Ectodermal cell (in vitro differentiated cells): ENCODE data around the gene LRRC8B.
A peak's percentile ranks its signal among the peaks of the same experiment; 100 is the strongest.

Experiments used
- H3K27ac ChIP-seq: 2 replicates; pipeline ENCODE4 v1.7.0; 2013; ENCODE audit warnings: mild to moderate bottlenecking, low read depth, low read length; ENCODE audit not compliant: insufficient read depth, poor library complexity, severe bottlenecking
- H3K27me3 ChIP-seq: 2 replicates; pipeline ENCODE4 v1.7.0; 2013; ENCODE audit warnings: mild to moderate bottlenecking, low read length; ENCODE audit not compliant: insufficient read depth, control insufficient read depth, poor library complexity, severe bottlenecking
- H3K36me3 ChIP-seq: one replicate; pipeline ENCODE4 v1.7.0; 2013; ENCODE audit warnings: low read length; ENCODE audit not compliant: control insufficient read depth, insufficient read depth
- H3K4me1 ChIP-seq: one replicate; pipeline ENCODE4 v1.7.0; 2013; ENCODE audit warnings: low read length; ENCODE audit not compliant: control insufficient read depth, insufficient read depth
- H3K4me3 ChIP-seq: 2 replicates; pipeline ENCODE4 v1.7.0; 2013; ENCODE audit warnings: low read depth, low read length, control low read depth; ENCODE audit not compliant: insufficient read depth
- H3K9me3 ChIP-seq: 2 replicates; pipeline ENCODE4 v1.7.0; 2013; ENCODE audit warnings: mild to moderate bottlenecking, low read length, moderate library complexity; ENCODE audit not compliant: control insufficient read depth
- WGBS, 2 experiments: methylation state at CpG; one replicate each; pipeline ENCODE4 v1.1.7; 2013; ENCODE audit warnings: missing lambda C conversion rate in 2 of 2; 5-methylcytosine and 5-hydroxymethylcytosine counted together

The LRRC8B gene

GRCh38 chr1:89563957-89564604, 39.5 kb downstream of the LRRC8B start:
- 82 to 93% methylated on average over 2 to 3 of the region's 3 CpGs for WGBS, 2 experiments
- peaks cover 20% of the 10 kb centered on the region for H3K4me1 ChIP-seq
- no peaks in the 10 kb centered on the region for H3K36me3 ChIP-seq

GRCh38 chr1:89565521-89565920, 40.9 kb downstream of the LRRC8B start:
- Histone ChIP-seq H3K27ac (no peak overlapping the region), H3K9me3 (no peaks in the 10 kb centered on the region), H3K27me3 (no peaks in the 10 kb centered on the region), H3K4me3 (no peak overlapping the region), H3K4me1 (peaks cover 20% of the 10 kb centered on the region), H3K36me3 (peaks cover 7% of the 10 kb centered on the region)
- WGBS, 2 experiments = 87 to 92% methylated on average over 6 of the region's 6 CpGs

More at GRCh38 chr1:89563957-89564604, 39.5 kb downstream of the LRRC8B start:
- Histone ChIP-seq H3K27ac (no peak overlapping the region), H3K4me3 (no peak overlapping the region), H3K9me3 (no peaks in the 10 kb centered on the region), H3K27me3 (no peaks in the 10 kb centered on the region)

GRCh38 chr1:89566761-89567174, 42.1 kb downstream of the LRRC8B start:
- Histone ChIP-seq H3K4me3 (no peak overlapping the region), H3K36me3 (peaks cover 7% of the 10 kb centered on the region), H3K27me3 (no peaks in the 10 kb centered on the region), H3K4me1 (peaks cover 20% of the 10 kb centered on the region), H3K9me3 (no peaks in the 10 kb centered on the region), H3K27ac (peak overlapping the region; percentile 84)
- 0 to 2% methylated on average over 6 of the region's 6 CpGs for WGBS, 2 experiments

- WGBS, 2 experiments = 84 to 89% methylated on average over 2 of the region's 3 CpGs
- no peaks in the 10 kb centered on the region for H3K9me3 ChIP-seq
- no peaks in the 10 kb centered on the region for H3K27me3 ChIP-seq
- peak overlapping the region; percentile 84 for H3K27ac ChIP-seq
- peaks cover 20% of the 10 kb centered on the region for H3K4me1 ChIP-seq
- no peak overlapping the region for H3K4me3 ChIP-seq
- H3K36me3 ChIP-seq = peaks cover 7% of the 10 kb centered on the region
Measured at GRCh38 chr1:89567797-89568196, 43.2 kb downstream of the LRRC8B start.

- H3K36me3 ChIP-seq = peaks cover 7% of the 10 kb centered on the region
Measured at GRCh38 chr1:89573410-89573809, 48.8 kb downstream of the LRRC8B start.

GRCh38 chr1:89574621-89575020, 50.0 kb downstream of the LRRC8B start:
- peaks cover 21% of the 10 kb centered on the region for H3K4me1 ChIP-seq
- 72 to 73% methylated on average over 4 of the region's 4 CpGs for WGBS, 2 experiments
- no peak overlapping the region for H3K4me3 ChIP-seq
- H3K27me3 ChIP-seq = no peaks in the 10 kb centered on the region
- no peaks in the 10 kb centered on the region for H3K9me3 ChIP-seq
- H3K36me3 ChIP-seq = peaks cover 3% of the 10 kb centered on the region
- no peak overlapping the region for H3K27ac ChIP-seq

More at GRCh38 chr1:89573410-89573809, 48.8 kb downstream of the LRRC8B start:
- H3K9me3 ChIP-seq = no peaks in the 10 kb centered on the region
- H3K4me1 ChIP-seq = peaks cover 21% of the 10 kb centered on the region
- no peak overlapping the region for H3K4me3 ChIP-seq
- no peak overlapping the region for H3K27ac ChIP-seq
- no peaks in the 10 kb centered on the region for H3K27me3 ChIP-seq

GRCh38 chr1:89575207-89575606, 50.6 kb downstream of the LRRC8B start:
- no peaks in the 10 kb centered on the region for H3K36me3 ChIP-seq
- H3K4me3 ChIP-seq = no peak overlapping the region
- H3K27ac ChIP-seq = peak overlapping the region; percentile 61
- H3K9me3 ChIP-seq = no peaks in the 10 kb centered on the region
- peaks cover 21% of the 10 kb centered on the region for H3K4me1 ChIP-seq
- no peaks in the 10 kb centered on the region for H3K27me3 ChIP-seq
- WGBS, 2 experiments = 87 to 96% methylated on average over 1 of the region's 1 CpG

- Histone ChIP-seq H3K9me3 (no peaks in the 10 kb centered on the region), H3K27me3 (no peaks in the 10 kb centered on the region), H3K36me3 (no peaks in the 10 kb centered on the region), H3K4me3 (no peak overlapping the region), H3K4me1 (peaks cover 21% of the 10 kb centered on the region), H3K27ac (peak overlapping the region; percentile 72)
- WGBS, 2 experiments = 31 to 33% methylated on average over 3 of the region's 3 CpGs
Measured at GRCh38 chr1:89576013-89576412, 51.4 kb downstream of the LRRC8B start.

- WGBS, 2 experiments = 100% methylated on average over 1 of the region's 1 CpG
- H3K27me3 ChIP-seq = no peaks in the 10 kb centered on the region
- H3K4me3 ChIP-seq = no peak overlapping the region
- H3K4me1 ChIP-seq = peaks cover 21% of the 10 kb centered on the region
- no peak overlapping the region for H3K27ac ChIP-seq
- no peaks in the 10 kb centered on the region for H3K9me3 ChIP-seq
- peaks cover 8% of the 10 kb centered on the region for H3K36me3 ChIP-seq
Measured at GRCh38 chr1:89578151-89578550, 53.5 kb downstream of the LRRC8B start.

- H3K4me1 ChIP-seq = peaks cover 21% of the 10 kb centered on the region
- WGBS, 2 experiments = 81 to 91% methylated on average over 2 of the region's 2 CpGs
- no peak overlapping the region for H3K4me3 ChIP-seq
- H3K27me3 ChIP-seq = no peaks in the 10 kb centered on the region
- no peak overlapping the region for H3K27ac ChIP-seq
- H3K9me3 ChIP-seq = no peaks in the 10 kb centered on the region
- H3K36me3 ChIP-seq = peaks cover 10% of the 10 kb centered on the region
Measured at GRCh38 chr1:89578946-89579684, 54.5 kb downstream of the LRRC8B start.
